Inflammatory macrophage treated with lipopolysaccharide for 4 hours (primary cell): ENCODE measurements around the gene POLR2M.

ENCODE experiments used
- DNase-seq: peaks from one replicate; pipeline ENCODE4 v3.0.0-alpha.2; 2020

Gene POLR2M

DNA sequence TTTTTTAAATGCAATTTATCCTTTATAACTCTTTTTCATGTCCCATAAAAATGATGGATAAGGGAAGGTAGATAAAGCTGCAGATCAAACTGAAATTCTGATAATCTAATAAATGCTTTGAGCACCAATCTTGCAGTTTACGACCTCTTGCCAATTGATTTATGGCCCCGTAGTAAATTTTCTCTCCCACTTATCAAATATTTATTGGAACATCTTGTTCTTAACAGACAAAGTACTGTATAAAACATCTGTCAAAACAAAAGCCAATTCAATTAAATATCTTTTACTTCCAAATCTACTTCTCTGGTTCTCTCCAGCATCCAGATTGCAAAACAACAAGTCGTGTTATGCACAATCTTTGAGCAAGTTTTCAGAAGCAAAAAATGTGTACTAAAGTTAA, 34.6 kb downstream of the POLR2M start:
- no peak for DNase-seq

DNA sequence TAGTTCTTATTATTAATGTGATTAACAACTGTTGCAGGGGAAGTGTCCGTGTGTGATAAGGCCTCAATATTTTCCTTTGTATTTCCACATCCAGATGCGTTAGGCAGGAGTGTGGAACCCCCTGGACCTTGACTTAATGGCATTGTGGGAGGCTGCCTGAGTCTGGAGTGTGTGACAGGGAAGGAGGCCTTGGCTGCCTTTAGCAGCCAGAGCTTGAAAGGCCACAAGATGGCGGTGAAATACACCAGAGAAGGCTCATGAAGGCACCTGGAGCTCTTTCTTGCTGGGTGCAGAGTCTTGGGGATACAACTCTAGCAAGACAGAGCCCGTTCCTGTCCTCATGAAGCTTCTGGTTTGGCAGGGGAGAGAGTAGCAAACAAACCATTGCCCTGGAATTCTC, 36.9 kb downstream of the POLR2M start:
- no peak for DNase-seq

DNA sequence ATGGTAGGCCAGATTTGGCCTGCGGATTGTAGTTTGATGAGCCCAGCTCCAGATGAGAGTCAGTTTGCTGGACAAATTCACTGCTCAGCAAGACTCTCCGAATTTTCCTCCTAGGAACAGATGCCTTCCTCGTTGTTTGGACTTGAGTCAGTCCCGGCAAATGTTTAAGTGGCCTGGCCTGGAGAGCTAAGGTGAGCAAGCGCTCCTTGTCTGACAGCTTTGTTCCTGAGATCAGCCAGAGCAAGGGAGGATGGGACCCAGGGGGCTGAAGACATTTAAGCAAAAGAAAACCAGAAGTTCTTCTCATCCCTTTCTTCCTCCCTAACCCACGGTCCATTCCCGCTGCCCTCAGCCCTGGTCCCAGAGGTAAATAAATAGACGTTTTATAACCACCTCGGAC, 40.3 kb downstream of the POLR2M start:
- no peak for DNase-seq

DNA sequence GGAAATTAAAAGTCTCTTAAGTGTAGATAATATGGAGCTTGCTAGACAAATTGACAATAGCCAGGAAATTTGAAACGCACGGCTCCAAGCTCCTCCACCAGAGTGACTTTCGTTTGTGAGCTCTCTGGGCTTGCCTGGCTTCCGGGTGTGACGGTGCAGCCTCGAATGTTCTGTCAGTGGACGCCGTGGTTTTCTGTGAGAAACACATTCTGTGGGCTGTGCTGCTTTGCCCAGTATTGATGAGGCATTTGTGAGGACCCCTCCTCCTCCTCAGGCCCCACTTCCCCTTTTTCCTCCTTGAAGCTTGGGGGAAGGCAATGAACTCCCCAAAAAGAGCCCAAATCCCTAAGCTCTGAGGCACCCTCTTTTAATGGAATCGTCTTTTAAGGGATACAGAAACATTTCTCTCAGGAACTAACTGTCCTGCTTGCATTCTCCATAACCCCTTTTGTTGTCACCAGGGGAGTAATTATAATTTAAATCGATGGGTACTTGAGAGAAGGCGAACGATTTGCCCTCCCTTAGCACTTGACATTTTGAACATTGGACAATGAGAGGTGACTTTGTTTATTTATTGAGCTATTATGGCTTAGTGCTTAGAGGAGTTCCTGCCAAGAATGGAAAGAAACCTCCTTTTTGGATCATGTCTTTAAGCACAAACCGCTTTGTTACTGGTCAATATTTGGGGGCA, 40.8 kb downstream of the POLR2M start:
- peak; percentile 10 for DNase-seq

DNA sequence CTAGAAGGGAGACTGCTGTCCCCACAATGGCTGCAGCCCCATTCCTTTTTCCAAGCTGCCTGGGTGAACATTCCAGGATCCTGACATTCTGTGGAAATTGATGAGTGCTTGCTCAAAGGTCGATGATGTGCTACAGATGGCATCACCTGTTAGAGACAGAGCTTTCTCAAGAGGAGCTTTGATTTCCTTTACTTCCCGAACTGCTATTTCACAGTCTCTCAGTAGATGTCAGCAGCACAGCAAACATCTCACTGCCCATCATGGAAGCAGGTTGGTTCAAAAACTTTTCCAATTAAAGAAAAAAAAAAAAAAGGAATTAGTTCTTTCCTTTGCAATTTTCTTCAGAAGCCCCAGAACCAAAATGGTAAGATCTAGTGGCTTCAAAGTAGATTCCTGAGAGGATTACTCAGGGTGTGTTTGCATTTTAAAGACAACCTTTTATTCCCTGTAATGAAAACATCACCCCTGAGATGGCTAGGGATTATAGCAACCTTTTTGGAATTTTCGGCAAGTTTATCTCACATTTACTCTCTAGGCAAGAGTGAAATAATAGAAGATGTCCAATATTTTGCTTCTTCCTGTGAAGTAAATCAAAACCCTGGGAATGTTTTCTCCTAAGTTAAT, 44.8 kb downstream of the POLR2M start:
- DNase-seq, result peak; percentile 13

DNA sequence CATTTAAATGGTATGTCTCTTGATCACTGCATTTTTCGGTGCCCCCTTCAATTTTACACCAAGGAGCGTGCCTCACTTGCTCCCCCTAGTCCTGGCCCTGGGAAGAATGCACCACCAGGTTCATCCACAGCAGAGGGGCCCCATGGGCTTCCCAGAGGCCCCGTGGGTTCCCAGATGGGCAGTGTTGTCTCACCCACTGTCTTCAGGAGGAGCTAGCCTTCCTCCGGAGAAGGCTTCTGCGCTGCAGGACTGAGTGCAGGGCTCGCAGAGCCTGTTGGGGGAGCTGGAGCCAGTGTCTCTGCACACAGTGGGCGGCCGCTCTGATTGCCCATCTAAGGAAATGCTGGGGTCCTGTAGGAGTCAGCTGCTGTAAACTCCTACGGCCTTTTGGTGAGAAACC, 45.9 kb downstream of the POLR2M start:
- peak; percentile 10 for DNase-seq

DNA sequence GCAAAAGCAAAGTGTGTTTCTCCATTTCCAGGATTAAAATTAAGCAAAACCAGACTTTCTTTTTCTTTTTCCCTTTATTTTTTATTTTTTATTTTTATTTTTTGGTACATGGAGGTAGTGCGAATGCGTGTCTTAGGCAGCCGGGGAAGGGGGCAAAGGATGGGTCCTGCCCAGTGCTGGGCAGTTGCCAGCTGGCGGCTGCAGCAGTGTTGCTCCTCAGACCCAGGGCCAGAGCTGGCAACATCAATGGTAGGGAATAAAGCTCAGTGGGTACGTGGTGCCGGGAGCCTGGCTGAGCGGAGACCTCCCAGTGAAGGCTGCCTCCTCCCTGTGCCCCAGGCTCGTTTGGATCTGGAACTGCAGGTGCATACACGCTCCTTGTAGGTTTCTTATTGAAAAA, 46.3 kb downstream of the POLR2M start:
- no peak for DNase-seq

DNA sequence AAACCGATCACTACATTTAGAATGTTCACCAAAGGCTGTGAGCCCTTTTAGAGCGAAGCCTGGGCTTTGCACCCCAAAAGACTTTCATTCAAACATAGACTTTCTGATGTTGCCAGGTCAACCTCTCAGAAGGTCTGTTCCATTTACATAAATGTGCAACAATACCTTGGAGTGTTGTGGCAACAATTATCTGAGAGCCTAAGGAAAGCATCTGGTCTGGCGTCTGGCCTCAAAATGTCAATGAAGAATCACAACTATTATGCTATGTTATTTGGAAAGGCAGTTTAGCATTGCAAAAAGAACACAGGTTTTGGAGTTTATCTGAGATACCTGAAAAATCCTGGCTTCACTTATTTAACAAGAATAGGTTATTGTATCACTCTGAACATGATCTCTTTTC, 50.0 kb downstream of the POLR2M start:
- no peak for DNase-seq

DNA sequence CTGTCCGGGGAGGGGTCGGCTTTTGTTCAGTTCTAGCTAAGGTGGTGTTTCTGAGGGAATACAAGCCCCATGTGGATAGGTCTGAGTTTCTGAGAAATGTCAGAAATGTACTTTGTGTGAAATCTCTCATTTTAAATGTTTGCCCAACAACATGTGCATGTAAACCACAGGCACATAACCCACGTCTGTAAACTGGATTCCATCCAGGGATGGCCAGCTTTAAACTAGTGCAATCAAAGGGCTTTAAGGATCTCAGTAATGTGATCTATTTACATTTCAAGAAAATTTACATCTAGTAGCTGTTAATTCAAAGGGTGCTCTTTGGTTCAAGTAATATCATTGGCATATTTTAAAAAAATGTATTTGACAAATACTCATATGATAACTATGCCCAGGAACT, 52.0 kb downstream of the POLR2M start:
- no peak for DNase-seq

DNA sequence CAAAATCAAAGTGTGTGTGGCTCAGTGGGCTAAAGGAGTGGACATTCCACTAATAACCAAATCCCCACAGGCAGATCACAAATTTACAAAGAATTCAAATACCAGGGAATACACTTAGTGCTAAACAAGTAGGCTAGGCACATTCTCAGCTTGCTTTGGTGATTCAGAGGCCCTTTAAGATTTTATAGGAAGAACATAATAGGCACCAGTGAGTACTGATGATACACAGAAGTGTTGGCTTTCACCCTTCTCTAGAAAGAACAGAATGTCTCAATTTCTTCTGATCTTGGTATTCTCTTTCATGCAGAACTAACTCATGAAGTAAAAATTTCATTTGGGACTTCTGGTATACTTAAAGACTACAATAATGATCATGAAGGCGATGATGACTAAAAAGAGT, 55.0 kb downstream of the POLR2M start:
- DNase-seq, result no peak

DNA sequence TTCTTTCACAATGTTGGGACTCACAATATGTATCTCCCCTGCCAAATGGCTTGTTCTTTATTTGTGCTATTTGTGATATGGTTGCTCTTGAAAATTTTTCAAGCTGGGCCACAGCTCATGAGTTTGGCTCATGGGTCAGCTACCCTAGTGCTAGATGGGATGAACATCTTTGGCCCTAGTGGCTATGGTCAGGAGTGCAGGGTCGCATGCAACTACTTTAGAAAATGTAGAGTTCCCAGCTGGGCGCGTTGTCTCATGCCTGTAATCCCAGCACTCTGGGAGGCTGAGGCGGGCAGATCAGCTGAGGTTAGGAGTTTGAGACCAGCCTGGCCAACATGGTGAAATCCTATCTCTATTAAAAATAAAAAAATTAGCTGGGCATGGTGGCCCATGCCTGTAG, 55.8 kb downstream of the POLR2M start:
- DNase-seq, result no peak

DNA sequence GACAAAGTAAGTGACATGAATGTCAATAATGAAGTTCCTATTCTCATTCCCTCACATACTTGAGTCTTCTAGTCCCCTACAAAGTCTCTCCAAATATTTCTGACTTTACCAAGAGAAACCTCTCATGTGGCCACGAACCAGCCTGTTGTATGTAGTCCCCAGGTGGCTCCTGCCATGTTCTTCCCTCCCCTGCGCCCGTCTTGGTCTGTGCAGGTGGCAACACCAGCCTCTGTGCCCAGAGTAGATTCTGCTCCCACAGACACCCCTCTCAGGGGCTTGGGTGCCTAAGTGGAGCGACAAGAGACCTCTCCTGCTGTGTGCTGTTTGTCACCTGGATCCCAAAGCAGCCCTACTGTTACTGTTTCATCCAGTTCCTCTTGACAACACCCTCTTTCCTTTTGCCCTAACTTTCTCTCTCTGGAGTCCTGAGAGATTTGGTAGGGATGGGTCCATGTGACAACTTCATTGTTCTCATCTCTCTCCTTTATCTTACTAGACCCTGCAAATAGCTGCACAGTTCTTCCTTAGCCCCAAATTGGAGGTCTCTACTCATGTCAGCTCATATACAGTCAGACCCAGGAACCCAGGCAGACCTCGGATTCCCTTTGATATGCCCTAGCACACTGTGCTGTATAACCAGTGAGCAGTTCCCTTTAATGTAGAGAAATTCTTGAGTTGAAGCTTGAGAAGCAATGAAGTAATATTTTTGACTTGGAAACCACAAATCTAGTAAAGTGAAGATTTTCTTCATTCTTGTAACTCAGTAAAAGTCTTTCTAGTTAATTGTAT, 56.9 kb downstream of the POLR2M start:
- DNase-seq, result no peak
